BE2C (cell line): Measurements from ENCODE around the gene SLC38A6.
"Not testable (repeated sequence)": the region's sequence is repeated elsewhere in the genome, so short reads cannot be mapped to it uniquely, and the experiment has no call there.

Experiments
- DNase-seq: peaks from one replicate; pipeline ENCODE4 v3.0.0-alpha.2; 2020
- H3K27me3 ChIP-seq: fragments of 250-450 bp; sonication (Bioruptor Pico); 2 replicates; pipeline ENCODE4 v1.5.1; 2020; ENCODE audit warnings: mild to moderate bottlenecking
- H3K36me3 ChIP-seq: fragments of 250-450 bp; sonication (Bioruptor Pico); 2 replicates; pipeline ENCODE4 v1.5.1; 2020; ENCODE audit warnings: mild to moderate bottlenecking
- H3K4me1 ChIP-seq: fragments of 250-450 bp; sonication (Bioruptor Pico); 2 replicates; pipeline ENCODE4 v1.5.1; 2020
- H3K4me3 ChIP-seq: 2 replicates; pipeline ENCODE4 v1.5.1; 2011; ENCODE audit warnings: low read depth, low read length
- H3K9me3 ChIP-seq: fragments of 250-450 bp; sonication (Bioruptor Pico); 2 replicates; pipeline ENCODE4 v1.5.1; 2020
- CTCF ChIP-seq: IDR thresholded peaks from 2 replicates; pipeline ENCODE4 v1.5.1; 2012; ENCODE audit warnings: mild to moderate bottlenecking, low read depth, low read length

Gene SLC38A6

GRCh38 chr14:61064210-61064609 lies 83.2 kb downstream of the SLC38A6 start:
- DNase-seq: no peak
- H3K36me3 ChIP-seq: no peaks in the 10 kb centered on the region
- no peaks in the 10 kb centered on the region for H3K9me3 ChIP-seq
- H3K27me3 ChIP-seq: no peaks in the 10 kb centered on the region
- H3K4me1 ChIP-seq: no peaks in the 10 kb centered on the region
- no peak for TF ChIP-seq CTCF
- no peak overlapping the region for H3K4me3 ChIP-seq

GRCh38 chr14:61064856-61065255 lies 83.8 kb downstream of the SLC38A6 start:
- no peaks in the 10 kb centered on the region for H3K9me3 ChIP-seq
- H3K36me3 ChIP-seq: no peaks in the 10 kb centered on the region
- no peaks in the 10 kb centered on the region for H3K4me1 ChIP-seq
- TF ChIP-seq CTCF: no peak
- no peak for DNase-seq
- no peaks in the 10 kb centered on the region for H3K27me3 ChIP-seq
- no peak overlapping the region for H3K4me3 ChIP-seq

- TF ChIP-seq CTCF: no peak
- Histone ChIP-seq H3K4me1 (no peaks in the 10 kb centered on the region), H3K4me3 (no peak overlapping the region), H3K36me3 (no peaks in the 10 kb centered on the region), H3K9me3 (no peaks in the 10 kb centered on the region), H3K27me3 (no peaks in the 10 kb centered on the region)
- DNase-seq: no peak
Measured at GRCh38 chr14:61065656-61066055, 84.6 kb downstream of the SLC38A6 start.

GRCh38 chr14:61072442-61072841 lies 91.4 kb downstream of the SLC38A6 start:
- not testable (repeated sequence) for H3K36me3 ChIP-seq, H3K4me3 ChIP-seq, DNase-seq, H3K27me3 ChIP-seq, H3K9me3 ChIP-seq, H3K4me1 ChIP-seq

- H3K9me3 ChIP-seq: no peaks in the 10 kb centered on the region
- H3K36me3 ChIP-seq: no peaks in the 10 kb centered on the region
- H3K4me3 ChIP-seq: no peak overlapping the region
- no peaks in the 10 kb centered on the region for H3K4me1 ChIP-seq
- no peak for DNase-seq
- H3K27me3 ChIP-seq: no peaks in the 10 kb centered on the region
- no peak for TF ChIP-seq CTCF
Measured at GRCh38 chr14:61074852-61075251, 93.8 kb downstream of the SLC38A6 start.

- Histone ChIP-seq H3K36me3 (no peaks in the 10 kb centered on the region), H3K4me3 (no peak overlapping the region), H3K27me3 (no peaks in the 10 kb centered on the region), H3K9me3 (no peaks in the 10 kb centered on the region), H3K4me1 (no peaks in the 10 kb centered on the region)
- DNase-seq: no peak
- TF ChIP-seq CTCF: no peak
Measured at GRCh38 chr14:61076556-61076955, 95.5 kb downstream of the SLC38A6 start.

- Histone ChIP-seq H3K4me3 (no peak overlapping the region), H3K36me3 (no peaks in the 10 kb centered on the region), H3K27me3 (no peaks in the 10 kb centered on the region), H3K4me1 (no peaks in the 10 kb centered on the region), H3K9me3 (no peaks in the 10 kb centered on the region)
- no peak for DNase-seq
- TF ChIP-seq CTCF: no peak
Measured at GRCh38 chr14:61077437-61077836, 96.4 kb downstream of the SLC38A6 start.
